ENCODE data around the gene OR11L1.

The OR11L1 gene

DNA sequence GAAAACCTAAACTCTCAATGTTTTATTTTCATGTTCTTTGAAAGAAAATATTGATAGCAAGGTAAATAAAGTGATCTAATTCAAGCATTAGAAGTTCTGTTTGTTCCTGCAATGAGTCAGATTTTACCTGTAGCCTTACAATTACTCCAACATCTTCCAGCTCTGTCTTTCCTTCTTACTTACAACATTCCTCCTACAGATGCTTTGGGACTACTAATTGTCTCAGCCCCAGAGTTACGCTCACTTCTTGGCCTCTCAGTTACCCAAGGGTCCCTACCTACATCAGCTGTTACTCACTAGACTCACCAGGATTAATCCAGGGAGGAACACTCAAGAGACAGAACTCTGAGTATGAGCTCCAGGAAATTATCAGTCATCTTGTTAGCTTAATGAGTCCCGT lies 44.2 kb downstream of the OR11L1 start:
- no peak for DNase-seq

All from NCI-H226 (cell line).